A549 (cell line): Measurements from ENCODE around the gene HOXB8. TPM values are rescaled to one million over a fixed set of nuclear protein-coding genes. Genes with fewer than 3 reads are reported as not detected.

Source experiments
- ATAC-seq, 2 experiments: fragments of 200-7000 bp in 1 of 2; fragments of >200 bp in 1 of 2; cut with Nextera tagmentation in 1 of 2; cut with Tn5 transposase in 1 of 2; 3 replicates each; pipeline versions ENCODE4 v1.8.0 to v1.9.1; 2018 to 2020; ENCODE audit warnings: mild to moderate bottlenecking in 1 of 2, moderate library complexity in 1 of 2
- CTCF ChIA-PET: fragments of 300-600 bp; sonication (Branson Sonifier 250); formaldehyde crosslinking; extraction: SDS; loops from one replicate; lab custom pipeline; 2021; ENCODE audit warnings: antibody characterized with exemption, inconsistent platforms; lab: Yijun Ruan, JAX
- POLR2A ChIA-PET: fragments of 350-600 bp; formaldehyde crosslinking; extraction: SDS; loops from one replicate; lab custom pipeline; 2021; ENCODE audit warnings: antibody characterized with exemption, inconsistent platforms; lab: Yijun Ruan, JAX
- DNase-seq, 2 experiments: peaks; one replicate each; pipeline versions ENCODE4 v3.0.0 to v3.0.0-alpha.2; 2011 to 2016; ENCODE audit warnings: low read depth in 1 of 2, low spot score in 1 of 2
- FAIRE-seq: peaks from 2 replicates; lab custom pipeline; 2011; peaks lifted over from hg19 to GRCh38; lab: Jason Lieb, UNC
- H3K27ac ChIP-seq, 2 experiments: fragments of >200 bp; sonication (Bioruptor Twin); formaldehyde crosslinking; 3 replicates each; pipeline ENCODE4 v1.5.1; 2016 to 2017
- H3K4me1 ChIP-seq: fragments of >200 bp; sonication (Bioruptor Twin); formaldehyde crosslinking; 3 replicates; pipeline ENCODE4 v1.6.1; 2016
- H3K4me2 ChIP-seq: fragments of >200 bp; sonication (Bioruptor Twin); formaldehyde crosslinking; 3 replicates; pipeline ENCODE4 v1.6.1; 2016
- H3K4me3 ChIP-seq: fragments of >200 bp; sonication (Bioruptor Twin); formaldehyde crosslinking; 3 replicates; pipeline ENCODE4 v1.5.1; 2016
- H3K9me3 ChIP-seq: fragments of >200 bp; sonication (Bioruptor Twin); formaldehyde crosslinking; 3 replicates; pipeline ENCODE4 v1.6.1; 2016
- CBX8 ChIP-seq: fragments of 200-600 bp; sonication (generic); IDR thresholded peaks from 2 replicates; pipeline ENCODE4 v1.6.1; 2016
- CHD4 ChIP-seq: fragments of 200-600 bp; sonication (generic); IDR thresholded peaks from 2 replicates; pipeline ENCODE4 v1.6.1; 2016; ENCODE audit warnings: antibody characterized with exemption, mild to moderate bottlenecking, borderline replicate concordance
- FOSL2 ChIP-seq, 2 experiments: fragments of 450-650 bp in 1 of 2; fragments of >200 bp in 1 of 2; sonication (Bioruptor Twin) in 1 of 2; formaldehyde crosslinking; IDR thresholded peaks; 2 replicates each; pipeline versions ENCODE4 v1.5.0 to v1.6.1; 2016 to 2020; ENCODE audit warnings: mild to moderate bottlenecking in 1 of 2, moderate library complexity in 1 of 2
- GATA3 ChIP-seq: IDR thresholded peaks from 2 replicates; pipeline ENCODE4 v1.6.1; 2012; ENCODE audit warnings: borderline replicate concordance
- JUN ChIP-seq, 2 experiments: fragments of >200 bp; sonication (Bioruptor Twin); formaldehyde crosslinking; IDR thresholded peaks; 2 replicates in 1 of 2; 3 replicates in 1 of 2; pipeline ENCODE4 v1.6.1; 2016 to 2017
- KDM5A ChIP-seq: fragments of 200-600 bp; sonication (generic); IDR thresholded peaks from 2 replicates; pipeline ENCODE4 v1.6.1; 2016; ENCODE audit warnings: antibody characterized with exemption, mild to moderate bottlenecking
- MAZ ChIP-seq: fragments of 150-350 bp; IDR thresholded peaks from 2 replicates; pipeline ENCODE4 v1.6.1; 2014; ENCODE audit warnings: antibody characterized with exemption, low read depth, low read length, borderline replicate concordance
- RNF2 ChIP-seq: fragments of 200-600 bp; sonication (generic); IDR thresholded peaks from 2 replicates; pipeline ENCODE4 v1.6.1; 2016; ENCODE audit warnings: low read depth, mild to moderate bottlenecking, antibody characterized with exemption, moderate library complexity, borderline replicate concordance
- SREBF2 ChIP-seq: fragments of 450-650 bp; IDR thresholded peaks from 2 replicates; pipeline ENCODE4 v1.6.1; 2014; ENCODE audit warnings: mild to moderate bottlenecking, moderate library complexity
- WGBS: methylation state at CpG from one replicate; pipeline ENCODE4 v1.1.6; 2017; ENCODE audit errors: missing lambda C conversion rate; 5-methylcytosine and 5-hydroxymethylcytosine counted together
- polyA plus RNA-seq, 4 experiments: library from polyadenylated mRNA; depleted of rRNA in 3 of 4; stranded (reverse); fragments of >200 nt; fragmentation: RNase III in 1 of 4; extraction: RNeasy Plus Mini Kit Qiagen cat#74134 plus additional on column Dnase treatment in 1 of 4; gene quantifications; 2 replicates in 3 of 4; 3 replicates in 1 of 4; pipeline ENCODE4 v1.2.3, GENCODE V29; 2011 to 2017
- TF ChIP-seq, protein P1 (sequence below): IDR thresholded peaks from 2 replicates; pipeline ENCODE4 v1.6.1; 2012
- TF ChIP-seq, protein P2 (sequence below): fragments of 200-600 bp; sonication (generic); IDR thresholded peaks from 2 replicates; pipeline ENCODE4 v1.6.1; 2016; ENCODE audit warnings: antibody characterized with exemption, mild to moderate bottlenecking, moderate library complexity
- TF ChIP-seq, protein P3 (sequence below): fragments of >200 bp; sonication (Bioruptor Twin); formaldehyde crosslinking; IDR thresholded peaks from 2 replicates; pipeline ENCODE4 v1.6.1; 2016
- TF ChIP-seq, protein P4 (sequence below): fragments of >200 bp; sonication (Bioruptor Twin); formaldehyde crosslinking; IDR thresholded peaks from 3 replicates; pipeline ENCODE4 v1.6.1; 2016

Gene HOXB8
- polyA plus RNA-seq, 2 of the 4 experiments (the other 2 are of a cell fraction), result 5.8 to 11.1 TPM

DNA sequence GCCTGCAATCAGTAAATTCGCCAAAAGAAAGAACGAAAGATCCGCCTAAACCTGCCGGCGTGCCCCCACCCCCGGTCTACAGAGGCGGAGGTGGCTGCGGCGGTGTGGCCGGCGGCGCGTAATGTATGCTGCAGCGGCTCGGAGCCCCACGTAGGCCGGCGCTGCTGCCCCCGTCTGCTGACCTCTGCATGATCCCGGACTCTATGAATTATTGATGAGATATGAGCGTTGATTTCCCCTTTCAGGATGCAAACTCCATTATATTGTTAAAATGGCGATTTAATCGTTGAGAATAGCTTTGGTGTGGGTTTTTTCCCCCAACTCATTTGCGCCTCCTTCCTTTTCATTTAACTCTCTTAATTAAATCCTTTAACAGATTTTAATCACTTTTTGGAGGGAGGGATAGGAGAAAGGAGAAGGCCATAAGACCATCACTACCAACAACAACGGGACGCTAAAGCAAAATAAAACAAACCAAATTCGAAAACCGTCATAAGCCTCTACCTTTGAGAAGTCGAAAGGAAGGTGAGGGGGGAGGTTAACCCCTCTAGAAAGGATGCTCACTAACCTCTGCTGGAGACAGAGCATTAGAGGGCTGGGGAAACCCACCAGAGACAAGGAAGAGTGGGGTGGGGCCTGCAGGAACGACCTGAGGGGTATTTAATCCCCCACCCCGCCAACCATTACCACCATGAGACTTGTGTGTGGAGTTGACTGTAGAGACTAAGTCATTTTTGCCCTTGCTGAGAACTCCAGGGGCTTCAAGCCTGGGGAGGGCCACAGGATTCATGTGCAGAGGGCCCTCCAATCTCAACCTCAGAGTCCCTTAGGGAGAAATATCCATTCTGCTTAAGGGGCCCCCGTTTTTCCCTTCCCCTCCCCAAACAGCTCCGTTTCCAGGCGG, 28.5 kb downstream of the HOXB8 start:
- WGBS, result 87% methylated on average over 34 of the region's 34 CpGs
- ATAC-seq (no peak), DNase-seq (no peak), FAIRE-seq (no peak)
- TF ChIP-seq FOSL2 (IDR thresholded peaks at IDR 0.05), result no peak
- TF ChIP-seq FOSL2 (CRISPR knock-in tag; IDR thresholded peaks at IDR 0.05), result no peak
- TF ChIP-seq CBX8, result no peak
- Histone ChIP-seq H3K4me3 (no peak overlapping the region; the same call in 2 of the 3 replicates), H3K4me2 (peak overlapping the region; percentile 99), H3K27ac (peak overlapping the region; percentile 71 to 86; a peak in 5 of 6 replicates), H3K9me3 (no peaks in the 10 kb centered on the region), H3K4me1 (peaks cover 21% of the 10 kb centered on the region)
- CTCF ChIA-PET, result interaction anchor here (1.0 to 3.5 kb wide), 10 partner anchors 23 to 371 kb away, joined by 3 to 19 read pairs (median 4); no protein-coding TSS in a partner anchor
- POLR2A ChIA-PET, result no interaction called here

DNA sequence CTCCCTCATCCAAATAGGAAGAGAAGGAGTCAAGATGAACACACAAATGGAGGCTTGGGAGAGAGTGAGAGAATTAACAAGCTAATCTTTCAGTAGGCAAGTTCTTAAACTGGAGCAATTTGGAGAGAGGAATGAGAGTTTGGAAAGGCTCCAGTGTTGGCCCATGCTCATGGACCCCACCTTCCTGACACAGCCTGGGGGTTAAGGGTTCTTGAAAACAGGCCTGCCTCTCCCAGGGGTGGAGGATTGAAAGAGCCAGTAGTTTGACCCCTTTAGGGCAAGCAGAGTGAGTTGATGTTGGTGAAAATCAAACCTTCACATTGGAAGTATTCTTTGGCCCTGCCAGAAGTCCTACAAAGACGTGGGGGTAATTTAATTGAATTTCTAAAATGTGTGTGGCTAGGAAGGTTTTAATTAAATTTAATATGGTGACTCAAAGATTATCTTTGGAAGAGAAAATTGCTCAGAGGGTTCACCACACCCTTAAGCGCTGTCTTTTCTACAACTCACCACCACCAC, 30.8 kb downstream of the HOXB8 start:
- no peak for FAIRE-seq
- Histone ChIP-seq H3K4me1 (peaks cover 21% of the 10 kb centered on the region), H3K27ac (peak overlapping the region; percentile 71 to 86; a peak in 5 of 6 replicates), H3K4me2 (peak overlapping the region; percentile 99), H3K4me3 (peak overlapping the region; percentile 56), H3K9me3 (no peaks in the 10 kb centered on the region)
- TF ChIP-seq JUN (IDR thresholded peaks at IDR 0.05), result no peak
- no peak for TF ChIP-seq SREBF2
- no peak for TF ChIP-seq CHD4
- TF ChIP-seq, protein P1, sequence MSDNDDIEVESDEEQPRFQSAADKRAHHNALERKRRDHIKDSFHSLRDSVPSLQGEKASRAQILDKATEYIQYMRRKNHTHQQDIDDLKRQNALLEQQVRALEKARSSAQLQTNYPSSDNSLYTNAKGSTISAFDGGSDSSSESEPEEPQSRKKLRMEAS, result no peak
- TF ChIP-seq RNF2, result no peak
- TF ChIP-seq, protein P2, sequence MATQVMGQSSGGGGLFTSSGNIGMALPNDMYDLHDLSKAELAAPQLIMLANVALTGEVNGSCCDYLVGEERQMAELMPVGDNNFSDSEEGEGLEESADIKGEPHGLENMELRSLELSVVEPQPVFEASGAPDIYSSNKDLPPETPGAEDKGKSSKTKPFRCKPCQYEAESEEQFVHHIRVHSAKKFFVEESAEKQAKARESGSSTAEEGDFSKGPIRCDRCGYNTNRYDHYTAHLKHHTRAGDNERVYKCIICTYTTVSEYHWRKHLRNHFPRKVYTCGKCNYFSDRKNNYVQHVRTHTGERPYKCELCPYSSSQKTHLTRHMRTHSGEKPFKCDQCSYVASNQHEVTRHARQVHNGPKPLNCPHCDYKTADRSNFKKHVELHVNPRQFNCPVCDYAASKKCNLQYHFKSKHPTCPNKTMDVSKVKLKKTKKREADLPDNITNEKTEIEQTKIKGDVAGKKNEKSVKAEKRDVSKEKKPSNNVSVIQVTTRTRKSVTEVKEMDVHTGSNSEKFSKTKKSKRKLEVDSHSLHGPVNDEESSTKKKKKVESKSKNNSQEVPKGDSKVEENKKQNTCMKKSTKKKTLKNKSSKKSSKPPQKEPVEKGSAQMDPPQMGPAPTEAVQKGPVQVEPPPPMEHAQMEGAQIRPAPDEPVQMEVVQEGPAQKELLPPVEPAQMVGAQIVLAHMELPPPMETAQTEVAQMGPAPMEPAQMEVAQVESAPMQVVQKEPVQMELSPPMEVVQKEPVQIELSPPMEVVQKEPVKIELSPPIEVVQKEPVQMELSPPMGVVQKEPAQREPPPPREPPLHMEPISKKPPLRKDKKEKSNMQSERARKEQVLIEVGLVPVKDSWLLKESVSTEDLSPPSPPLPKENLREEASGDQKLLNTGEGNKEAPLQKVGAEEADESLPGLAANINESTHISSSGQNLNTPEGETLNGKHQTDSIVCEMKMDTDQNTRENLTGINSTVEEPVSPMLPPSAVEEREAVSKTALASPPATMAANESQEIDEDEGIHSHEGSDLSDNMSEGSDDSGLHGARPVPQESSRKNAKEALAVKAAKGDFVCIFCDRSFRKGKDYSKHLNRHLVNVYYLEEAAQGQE, result no peak
- no peak for ATAC-seq
- ChIA-PET CTCF (interaction anchor here (0.8 to 1.8 kb wide), 6 partner anchors 10 to 249 kb away, joined by 3 to 8 read pairs (median 4); no protein-coding TSS in a partner anchor), POLR2A (no interaction called here)
- 85% methylated on average over 2 of the region's 2 CpGs for WGBS
- DNase-seq, result no peak

DNA sequence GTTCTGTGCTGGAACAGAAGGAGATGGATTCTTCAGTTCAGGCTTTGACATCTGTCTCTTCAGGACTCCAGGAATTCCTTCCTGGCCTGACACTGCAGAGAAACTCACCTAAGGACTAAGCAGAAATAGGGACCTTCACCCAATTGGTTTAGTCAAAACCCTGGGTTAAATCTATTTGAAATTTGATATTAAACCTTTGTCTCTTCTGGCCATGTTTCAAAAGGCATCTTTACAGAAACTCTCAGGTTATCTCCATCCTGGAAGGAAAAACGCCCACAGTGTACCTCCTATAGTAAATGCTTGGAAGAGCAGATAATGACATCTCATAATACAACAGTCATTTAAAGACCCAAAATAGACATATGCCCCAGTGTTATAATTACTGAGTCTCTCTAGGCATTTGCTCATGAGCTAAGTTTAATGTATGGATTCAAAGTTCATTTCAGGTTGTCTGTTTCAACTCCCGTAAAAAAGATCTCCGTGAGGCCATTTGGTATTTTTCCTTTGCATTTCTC, 31.3 kb downstream of the HOXB8 start:
- no peak for ATAC-seq
- no peak for DNase-seq
- CTCF ChIA-PET, result interaction anchor here (0.7 to 1.8 kb wide), 12 partner anchors 9 to 368 kb away, joined by 3 to 8 read pairs (median 4); partner anchors contain the start of gene HOXB8
- peaks cover 21% of the 10 kb centered on the region for H3K4me1 ChIP-seq
- no peaks in the 10 kb centered on the region for H3K9me3 ChIP-seq
- POLR2A ChIA-PET, result no interaction called here
- no peak overlapping the region for H3K4me3 ChIP-seq
- TF ChIP-seq MAZ (no peak), RNF2 (no peak), GATA3 (no peak), KDM5A (no peak), FOSL2 (IDR thresholded peaks at IDR 0.05) (no peak), FOSL2 (CRISPR knock-in tag; IDR thresholded peaks at IDR 0.05) (no peak)
- TF ChIP-seq, protein P3, sequence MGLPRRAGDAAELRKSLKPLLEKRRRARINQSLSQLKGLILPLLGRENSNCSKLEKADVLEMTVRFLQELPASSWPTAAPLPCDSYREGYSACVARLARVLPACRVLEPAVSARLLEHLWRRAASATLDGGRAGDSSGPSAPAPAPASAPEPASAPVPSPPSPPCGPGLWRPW, result no peak
- TF ChIP-seq, protein P4, sequence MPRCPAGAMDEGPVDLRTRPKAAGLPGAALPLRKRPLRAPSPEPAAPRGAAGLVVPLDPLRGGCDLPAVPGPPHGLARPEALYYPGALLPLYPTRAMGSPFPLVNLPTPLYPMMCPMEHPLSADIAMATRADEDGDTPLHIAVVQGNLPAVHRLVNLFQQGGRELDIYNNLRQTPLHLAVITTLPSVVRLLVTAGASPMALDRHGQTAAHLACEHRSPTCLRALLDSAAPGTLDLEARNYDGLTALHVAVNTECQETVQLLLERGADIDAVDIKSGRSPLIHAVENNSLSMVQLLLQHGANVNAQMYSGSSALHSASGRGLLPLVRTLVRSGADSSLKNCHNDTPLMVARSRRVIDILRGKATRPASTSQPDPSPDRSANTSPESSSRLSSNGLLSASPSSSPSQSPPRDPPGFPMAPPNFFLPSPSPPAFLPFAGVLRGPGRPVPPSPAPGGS, result no peak
- FAIRE-seq, result no peak
- 93% methylated on average over 3 of the region's 3 CpGs for WGBS
- H3K4me2 ChIP-seq, result no peak overlapping the region
- H3K27ac ChIP-seq, result no peak overlapping the region
